Caco-2 (cell line): ENCODE data around the gene ELK4. TPM values are rescaled to one million over a fixed set of nuclear protein-coding genes. Genes with fewer than 3 reads are reported as not detected.

Experiments
- BruUV-seq: library from RNA; stranded (reverse); fragments of 400-500 nt; replicated peaks from 2 replicates; lab custom pipeline; 2021; lab: Mats Ljungman, UMichigan
- CTCF ChIA-PET: fragments of 300-600 bp; sonication (Branson Sonifier 250); formaldehyde crosslinking; loops from one replicate; lab custom pipeline; 2022; ENCODE audit warnings: antibody characterized with exemption; lab: Charles Lee
- POLR2A ChIA-PET: fragments of 300-600 bp; sonication (Branson Sonifier 250); formaldehyde crosslinking; loops from one replicate; lab custom pipeline; 2022; ENCODE audit warnings: antibody characterized with exemption; lab: Charles Lee
- DNase-seq, 2 experiments: peaks; one replicate each; pipeline versions ENCODE4 v3.0.0 to v3.0.0-alpha.2; 2020 to 2022
- H3K27me3 ChIP-seq: replicated peaks from 2 replicates; pipeline ENCODE4 v1.6.0; 2011; ENCODE audit warnings: low read length; ENCODE audit not compliant: control insufficient read depth, insufficient read depth
- H3K36me3 ChIP-seq: 2 replicates; pipeline ENCODE4 v1.5.1; 2011; ENCODE audit warnings: low read length; ENCODE audit not compliant: control insufficient read depth, insufficient read depth
- H3K4me1 ChIP-seq: fragments of 250-450 bp; sonication (Bioruptor Pico); 2 replicates; pipeline ENCODE4 v1.5.1; 2020; ENCODE audit warnings: mild to moderate bottlenecking
- H3K4me3 ChIP-seq: 2 replicates; pipeline ENCODE4 v1.5.1; 2011; ENCODE audit warnings: low read depth, mild to moderate bottlenecking, control low read depth, low read length
- H3K9me3 ChIP-seq: fragments of 250-450 bp; sonication (Bioruptor Pico); 2 replicates; pipeline ENCODE4 v1.5.1; 2020; ENCODE audit warnings: mild to moderate bottlenecking, moderate library complexity
- H3K27ac Mint-ChIP-seq: one replicate; pipeline ENCODE4 v1.8.0; 2022; ENCODE audit warnings: mixed read lengths; ENCODE audit not compliant: unreplicated experiment
- H3K27me3 Mint-ChIP-seq: one replicate; pipeline ENCODE4 v1.8.0; 2022; ENCODE audit warnings: mixed read lengths; ENCODE audit not compliant: insufficient read depth, unreplicated experiment
- H3K36me3 Mint-ChIP-seq: one replicate; pipeline ENCODE4 v1.8.0; 2022; ENCODE audit warnings: mild to moderate bottlenecking, mixed read lengths; ENCODE audit not compliant: insufficient read depth, unreplicated experiment
- H3K4me1 Mint-ChIP-seq: one replicate; pipeline ENCODE4 v1.8.0; 2022; ENCODE audit warnings: low read depth, mixed read lengths; ENCODE audit not compliant: unreplicated experiment
- H3K4me3 Mint-ChIP-seq: one replicate; pipeline ENCODE4 v1.8.0; 2022; ENCODE audit warnings: mild to moderate bottlenecking, moderate library complexity, mixed read lengths; ENCODE audit not compliant: unreplicated experiment
- H3K9me3 Mint-ChIP-seq: one replicate; pipeline ENCODE4 v1.8.0; 2022; ENCODE audit warnings: mixed read lengths; ENCODE audit not compliant: unreplicated experiment
- CTCF ChIP-seq, 2 experiments: fragments of 200-600 bp in 1 of 2; IDR thresholded peaks; 1 replicate in 1 of 2; 2 replicates in 1 of 2; pipeline versions ENCODE4 v1.5.1 to v1.8.0; 2011 to 2022; ENCODE audit warnings: antibody characterized with exemption in 1 of 2, control low read depth in 1 of 2, inconsistent platforms in 1 of 2, low read depth in 1 of 2, low read length in 1 of 2, mild to moderate bottlenecking in 1 of 2, moderate library complexity in 1 of 2; ENCODE audit not compliant: insufficient read depth in 1 of 2, severe bottlenecking in 1 of 2, unreplicated experiment in 1 of 2
- intact Hi-C: fragments of 100-400 bp; cut with micrococcal nuclease; formaldehyde crosslinking; loops from one replicate; pipeline ENCODE4 v1.10.0; 2022; ENCODE audit not compliant: unreplicated experiment
- total RNA-seq: library from RNA; stranded (reverse); gene quantifications from 2 replicates; pipeline ENCODE4 v1.2.3, GENCODE V29; 2022

The ELK4 gene
- total RNA-seq, 1 experiment from 2014 or later: 14.4 TPM

- CTCF ChIA-PET: no interaction called here
- no peak overlapping the region for H3K4me3 Mint-ChIP-seq
- Histone ChIP-seq H3K36me3 (no peaks in the 10 kb centered on the region), H3K9me3 (no peaks in the 10 kb centered on the region), H3K27me3 (no peaks in the 10 kb centered on the region), H3K4me3 (no peak overlapping the region), H3K4me1 (peaks cover 18% of the 10 kb centered on the region)
- H3K4me1 Mint-ChIP-seq: peaks cover 17% of the 10 kb centered on the region
- no peak for TF ChIP-seq CTCF (IDR thresholded peaks at IDR 0.05; ENCODE audit: insufficient read depth in 1 of 2, low read depth in 1 of 2, low read length in 1 of 2, severe bottlenecking in 1 of 2, unreplicated experiment in 1 of 2)
- H3K9me3 Mint-ChIP-seq: no peaks in the 10 kb centered on the region
- BruUV-seq: no TSS peak
- no peak overlapping the region for H3K27ac Mint-ChIP-seq
- H3K27me3 Mint-ChIP-seq: no peaks in the 10 kb centered on the region
- intact Hi-C loops: no loop called here
- POLR2A ChIA-PET: no interaction called here
- H3K36me3 Mint-ChIP-seq: no peaks in the 10 kb centered on the region
- DNase-seq: no peak
These were observed 32.7 kb upstream of the ELK4 start for GRCh38 chr1:205664399-205665017.

- no peaks in the 10 kb centered on the region for H3K9me3 Mint-ChIP-seq
- intact Hi-C loops: no loop called here
- POLR2A ChIA-PET: no interaction called here
- H3K36me3 ChIP-seq: no peaks in the 10 kb centered on the region
- no peak overlapping the region for H3K4me3 Mint-ChIP-seq
- H3K27me3 ChIP-seq: no peaks in the 10 kb centered on the region
- peaks cover 9% of the 10 kb centered on the region for H3K4me1 ChIP-seq
- H3K4me1 Mint-ChIP-seq: peaks cover 6% of the 10 kb centered on the region
- no peaks in the 10 kb centered on the region for H3K27me3 Mint-ChIP-seq
- no peak for DNase-seq
- no peaks in the 10 kb centered on the region for H3K36me3 Mint-ChIP-seq
- CTCF ChIA-PET: interaction anchor here (0.5 kb wide), 1 partner anchor 131 kb away, joined by 3 read pairs; no protein-coding TSS in a partner anchor
- no peaks in the 10 kb centered on the region for H3K9me3 ChIP-seq
- no peak for TF ChIP-seq CTCF (IDR thresholded peaks at IDR 0.05; ENCODE audit: insufficient read depth in 1 of 2, low read depth in 1 of 2, low read length in 1 of 2, severe bottlenecking in 1 of 2, unreplicated experiment in 1 of 2)
- no peak overlapping the region for H3K27ac Mint-ChIP-seq
- no TSS peak for BruUV-seq
- no peak overlapping the region for H3K4me3 ChIP-seq
These were observed 31.6 kb upstream of the ELK4 start for GRCh38 chr1:205663286-205663936.

GRCh38 chr1:205662791-205663190 lies 31.0 kb upstream of the ELK4 start:
- no peak for TF ChIP-seq CTCF (IDR thresholded peaks at IDR 0.05; ENCODE audit: insufficient read depth in 1 of 2, low read depth in 1 of 2, low read length in 1 of 2, severe bottlenecking in 1 of 2, unreplicated experiment in 1 of 2)
- ChIA-PET CTCF (no interaction called here), POLR2A (no interaction called here)
- peaks cover 5% of the 10 kb centered on the region; the same call in 1 of the 2 replicates for H3K4me1 ChIP-seq
- H3K27me3 ChIP-seq: no peaks in the 10 kb centered on the region
- H3K36me3 Mint-ChIP-seq: no peaks in the 10 kb centered on the region
- no peak overlapping the region for H3K4me3 Mint-ChIP-seq
- intact Hi-C loops: no loop called here
- no peaks in the 10 kb centered on the region for H3K27me3 Mint-ChIP-seq
- H3K9me3 ChIP-seq: no peaks in the 10 kb centered on the region
- no peak overlapping the region for H3K4me3 ChIP-seq
- H3K27ac Mint-ChIP-seq: no peak overlapping the region
- DNase-seq: no peak
- no TSS peak for BruUV-seq
- no peaks in the 10 kb centered on the region for H3K9me3 Mint-ChIP-seq
- H3K36me3 ChIP-seq: no peaks in the 10 kb centered on the region
- no peaks in the 10 kb centered on the region for H3K4me1 Mint-ChIP-seq
